Thoracic aorta endothelial cell (primary cell): ENCODE data around the gene SCGB1D2. TPM values are rescaled to one million over a fixed set of nuclear protein-coding genes. Genes with fewer than 3 reads are reported as not detected.

Experiments used
- total RNA-seq: library from RNA; depleted of rRNA; stranded (reverse); fragments of >200 nt; gene quantifications from 2 replicates; pipeline ENCODE4 v1.2.3, GENCODE V29; 2012

Gene SCGB1D2
- total RNA-seq = not detected in 2 replicates

DNA sequence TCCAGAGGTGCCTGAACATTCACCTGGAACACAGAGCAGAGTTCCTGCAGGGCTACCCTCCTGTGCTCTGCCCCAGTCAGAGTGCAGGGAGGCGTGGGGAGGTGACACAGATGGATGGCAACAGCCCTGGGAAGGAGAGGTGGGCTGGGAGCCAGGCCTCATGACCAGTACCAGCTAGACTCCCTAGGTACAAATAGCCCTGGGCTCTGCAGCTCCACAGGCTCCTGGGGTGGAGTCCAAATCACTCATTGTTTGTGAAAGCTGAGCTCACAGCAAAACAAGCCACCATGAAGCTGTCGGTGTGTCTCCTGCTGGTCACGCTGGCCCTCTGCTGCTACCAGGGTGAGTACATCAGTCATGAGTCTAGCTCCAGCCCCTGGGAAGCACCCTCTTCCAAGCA is at the start of gene SCGB1D2:
Gene SCGB1D2, plus strand, starts transcription at position 219 of the 400 bp plus-strand sequence. Its CDS starts 69 bp downstream, at position 288.

GRCh38 chr11:62269654-62270278 is 27.7 kb downstream of the SCGB1D2 start, which contains the start of gene SCGB2A2:
Gene SCGB2A2 (plus strand): TSS chr11:62270158. CDS start chr11:62270217, 59 bp downstream.

Other genes with a start within 250 kb of the SCGB1D2 start
- gene INCENP, start 118.2 kb upstream of the SCGB1D2 start, total RNA-seq = 41.5 and 88.5 TPM in 2 replicates
- gene SCGB1D1, start 52.0 kb upstream of the SCGB1D2 start, total RNA-seq = not detected in 2 replicates
- not detected in 2 replicates for gene SCGB2A1, start 33.6 kb upstream of the SCGB1D2 start, total RNA-seq
- gene SCGB2A2, start 27.9 kb downstream of the SCGB1D2 start, total RNA-seq = not detected in 2 replicates
- not detected in 2 replicates for gene SCGB1D4, start 56.8 kb downstream of the SCGB1D2 start, total RNA-seq
- 37.5 and 43.1 TPM in 2 replicates for gene ASRGL1, start 95.2 kb downstream of the SCGB1D2 start, total RNA-seq
- gene SCGB1A1, start 176.8 kb downstream of the SCGB1D2 start, total RNA-seq = not detected in 2 replicates